ENCODE data around the gene FGF4.

DNA sequence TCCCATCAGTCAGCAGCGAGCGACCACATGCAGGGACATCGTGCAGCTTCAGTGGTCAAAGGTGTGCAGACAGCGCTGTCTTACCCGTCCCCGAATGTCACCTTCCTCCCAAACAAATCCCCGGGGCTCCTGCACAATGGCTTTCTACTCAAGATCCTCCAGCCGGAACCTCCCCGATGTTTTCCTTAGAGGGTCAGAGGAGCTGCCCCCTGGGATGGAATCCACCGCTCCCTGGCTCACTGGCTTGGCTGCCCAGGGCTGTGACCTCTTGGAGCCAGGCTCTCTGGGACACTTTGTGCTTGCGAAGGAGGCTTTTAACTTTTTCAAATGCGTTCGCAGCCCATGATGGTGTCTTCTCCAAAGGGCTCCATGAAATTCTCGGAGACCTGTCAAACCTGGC, 54.0 kb downstream of the FGF4 start:
- TF ChIP-seq, protein P1, sequence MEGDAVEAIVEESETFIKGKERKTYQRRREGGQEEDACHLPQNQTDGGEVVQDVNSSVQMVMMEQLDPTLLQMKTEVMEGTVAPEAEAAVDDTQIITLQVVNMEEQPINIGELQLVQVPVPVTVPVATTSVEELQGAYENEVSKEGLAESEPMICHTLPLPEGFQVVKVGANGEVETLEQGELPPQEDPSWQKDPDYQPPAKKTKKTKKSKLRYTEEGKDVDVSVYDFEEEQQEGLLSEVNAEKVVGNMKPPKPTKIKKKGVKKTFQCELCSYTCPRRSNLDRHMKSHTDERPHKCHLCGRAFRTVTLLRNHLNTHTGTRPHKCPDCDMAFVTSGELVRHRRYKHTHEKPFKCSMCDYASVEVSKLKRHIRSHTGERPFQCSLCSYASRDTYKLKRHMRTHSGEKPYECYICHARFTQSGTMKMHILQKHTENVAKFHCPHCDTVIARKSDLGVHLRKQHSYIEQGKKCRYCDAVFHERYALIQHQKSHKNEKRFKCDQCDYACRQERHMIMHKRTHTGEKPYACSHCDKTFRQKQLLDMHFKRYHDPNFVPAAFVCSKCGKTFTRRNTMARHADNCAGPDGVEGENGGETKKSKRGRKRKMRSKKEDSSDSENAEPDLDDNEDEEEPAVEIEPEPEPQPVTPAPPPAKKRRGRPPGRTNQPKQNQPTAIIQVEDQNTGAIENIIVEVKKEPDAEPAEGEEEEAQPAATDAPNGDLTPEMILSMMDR (IDR thresholded peaks at IDR 0.05; ENCODE audit: insufficient read depth, low read length, poor library complexity, severe bottlenecking) = no peak
- no peak for TF ChIP-seq EZH2phosphoT487 (conservative IDR thresholded peaks at IDR 0.05; ENCODE audit: low read length)

Measured in SU-DHL-6 (cell line).